Fibroblast of pulmonary artery (primary cell): ENCODE data around the gene AFAP1L2.

Experiments used
- DNase-seq: peaks from one replicate; pipeline ENCODE4 v3.0.0-alpha.2; 2010; ENCODE audit warnings: low read depth
- H3K4me3 ChIP-seq: replicated peaks from 2 replicates; pipeline ENCODE4 v1.5.1; 2011; ENCODE audit warnings: low read depth, mild to moderate bottlenecking, control low read depth, low read length, moderate library complexity
- CTCF ChIP-seq: IDR thresholded peaks from 2 replicates; pipeline ENCODE4 v1.5.1; 2011; ENCODE audit warnings: mild to moderate bottlenecking, control low read depth, low read length, inconsistent platforms; ENCODE audit errors: missing control alignments

Gene AFAP1L2

GRCh38 chr10:114380797-114381196 is 23.5 kb downstream of the AFAP1L2 start:
- TF ChIP-seq CTCF, result no peak
- DNase-seq, result no peak
- H3K4me3 ChIP-seq, result no peak overlapping the region

- no peak for TF ChIP-seq CTCF
- DNase-seq, result no peak
- no peak overlapping the region for H3K4me3 ChIP-seq
Measured at GRCh38 chr10:114380060-114380459, 24.2 kb downstream of the AFAP1L2 start.

DNA sequence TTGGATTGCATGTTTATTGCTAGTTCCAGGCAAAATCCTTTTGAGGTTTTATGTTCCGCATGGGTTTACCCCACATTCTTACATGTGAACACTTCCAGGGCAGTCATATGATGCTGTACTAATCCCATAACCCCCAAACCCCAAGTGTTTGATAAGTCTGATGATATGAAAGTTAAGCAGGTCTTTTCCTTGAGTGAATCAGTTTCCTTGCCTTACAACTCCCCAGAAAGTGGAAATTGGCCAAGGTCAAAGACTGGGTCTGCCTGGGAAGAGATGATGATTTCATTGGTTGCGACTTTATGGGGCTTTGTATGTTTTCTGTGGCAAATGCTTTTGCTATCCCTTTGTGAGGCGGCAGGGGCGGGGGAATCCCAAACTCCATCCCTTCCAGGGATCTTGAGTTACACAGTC is 24.7 kb downstream of the AFAP1L2 start:
- no peak overlapping the region for H3K4me3 ChIP-seq
- DNase-seq, result no peak
- TF ChIP-seq CTCF, result no peak

GRCh38 chr10:114376523-114376922 is 27.8 kb downstream of the AFAP1L2 start:
- no peak for TF ChIP-seq CTCF
- H3K4me3 ChIP-seq, result no peak overlapping the region
- no peak for DNase-seq

- peak; percentile 72 for DNase-seq
- H3K4me3 ChIP-seq, result no peak overlapping the region
- TF ChIP-seq CTCF, result no peak
Measured at GRCh38 chr10:114375047-114375446, 29.3 kb downstream of the AFAP1L2 start.

DNA sequence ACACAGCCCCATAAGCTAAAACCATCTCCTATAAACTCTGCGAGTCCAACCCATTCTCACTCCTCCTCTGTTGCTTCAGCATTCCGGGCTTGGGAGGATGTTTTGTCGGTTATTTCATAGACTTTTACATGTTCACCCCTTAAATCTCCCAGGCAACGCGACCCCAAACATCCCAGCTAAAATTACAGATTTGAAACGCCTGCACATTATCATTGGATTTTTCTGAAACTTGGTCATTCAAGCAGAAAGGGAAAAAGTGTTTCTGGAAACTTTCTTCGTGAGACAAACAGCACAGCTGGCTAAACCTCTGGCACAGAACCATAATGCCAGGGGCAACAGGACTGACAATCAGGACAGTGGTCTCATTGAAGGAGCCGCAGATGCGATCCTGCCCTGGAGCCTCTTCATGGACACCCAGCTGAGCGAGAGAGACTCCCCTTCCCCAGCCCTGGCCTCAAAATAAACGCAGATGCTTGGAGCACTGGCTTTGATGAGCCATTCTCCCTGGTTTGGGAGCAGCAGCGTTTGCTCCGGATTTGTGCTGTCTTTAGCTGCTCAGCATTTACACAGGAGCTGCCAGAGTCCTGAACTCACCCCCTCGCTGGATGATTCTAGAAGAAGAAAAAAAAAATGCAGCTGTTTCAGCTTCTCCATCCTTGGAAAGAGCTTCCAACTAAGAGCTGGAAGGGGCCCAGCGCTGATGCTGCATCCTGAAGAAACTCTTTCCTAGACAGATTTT is 30.1 kb downstream of the AFAP1L2 start:
- no peak for TF ChIP-seq CTCF

GRCh38 chr10:114373631-114374030 is 30.7 kb downstream of the AFAP1L2 start:
- no peak for TF ChIP-seq CTCF
- H3K4me3 ChIP-seq, result no peak overlapping the region
- no peak for DNase-seq

More for the DNA sequence above, 30.1 kb downstream of the AFAP1L2 start:
- H3K4me3 ChIP-seq, result no peak overlapping the region
- DNase-seq, result peak; percentile 39
